Mucosa of descending colon (tissue), 3 donors: ENCODE data around the gene IER3. TPM values are rescaled to one million over a fixed set of nuclear protein-coding genes. Genes with fewer than 3 reads are reported as not detected.

ENCODE experiments used
- ATAC-seq: fragments of 200-7000 bp; cut with Tn5 transposase; one replicate; pipeline ENCODE4 v1.9.1; 2020; ENCODE audit warnings: mild to moderate bottlenecking, moderate library complexity
- DNase-seq, 3 donors: peaks; one replicate each; pipeline ENCODE4 v3.0.0-alpha.2; 2020
- H3K36me3 ChIP-seq: fragments of 200-600 bp; one replicate; pipeline ENCODE4 v1.8.0; 2021; ENCODE audit warnings: low read depth, mild to moderate bottlenecking
- H3K4me1 ChIP-seq: fragments of 200-600 bp; one replicate; pipeline ENCODE4 v1.8.0; 2021; ENCODE audit warnings: low read depth, mild to moderate bottlenecking
- H3K4me3 ChIP-seq: fragments of 200-600 bp; one replicate; pipeline ENCODE4 v1.8.0; 2021; ENCODE audit warnings: mild to moderate bottlenecking
- H3K9me3 ChIP-seq: fragments of 200-600 bp; one replicate; pipeline ENCODE4 v1.8.0; 2021; ENCODE audit warnings: mild to moderate bottlenecking
- CTCF ChIP-seq: fragments of 200-600 bp; IDR thresholded peaks from one replicate; pipeline ENCODE4 v1.8.0; 2022; ENCODE audit warnings: antibody characterized with exemption, mild to moderate bottlenecking
- intact Hi-C, 2 donors: fragments of 100-400 bp; cut with DNase I in 1 of 2; cut with micrococcal nuclease in 1 of 2; formaldehyde crosslinking; loops; one replicate each; pipeline versions ENCODE4 v1.11.0 to v1.11.1; 2022; cut with DNase I, micrococcal nuclease
- total RNA-seq, 3 donors: library from RNA; stranded (reverse); fragmentation: NEBNext Ultra II Directional in 2 of 3; extraction: Animal tissue kit (Norgen Biotek cat#: 25700) in 2 of 3; gene quantifications; one replicate each; pipeline versions ENCODE4 v1.2.1 to v1.2.4, GENCODE V29; 2021 to 2023
- donor health status: DM: no; HTN: no; CAD: no; lungs with moderate emphysema.
- donor health status: DM: no; HTN: no; CAD: no.
- donor health status: DM: no; HTN: yes; CAD: no.

IER3 gene
- total RNA-seq, 3 donors from 2014 or later, result 64.0 to 183 (median 67.6) TPM

- intact Hi-C loops, result no loop called here
- Histone ChIP-seq H3K36me3 (no peaks in the 10 kb centered on the region), H3K9me3 (no peaks in the 10 kb centered on the region), H3K4me1 (peaks cover 8% of the 10 kb centered on the region), H3K4me3 (no peak overlapping the region)
- DNase-seq, result no peak
- no peak for ATAC-seq
- TF ChIP-seq CTCF, result no peak
Measured at GRCh38 chr6:30732237-30732943, 12.0 kb downstream of the IER3 start.

DNA sequence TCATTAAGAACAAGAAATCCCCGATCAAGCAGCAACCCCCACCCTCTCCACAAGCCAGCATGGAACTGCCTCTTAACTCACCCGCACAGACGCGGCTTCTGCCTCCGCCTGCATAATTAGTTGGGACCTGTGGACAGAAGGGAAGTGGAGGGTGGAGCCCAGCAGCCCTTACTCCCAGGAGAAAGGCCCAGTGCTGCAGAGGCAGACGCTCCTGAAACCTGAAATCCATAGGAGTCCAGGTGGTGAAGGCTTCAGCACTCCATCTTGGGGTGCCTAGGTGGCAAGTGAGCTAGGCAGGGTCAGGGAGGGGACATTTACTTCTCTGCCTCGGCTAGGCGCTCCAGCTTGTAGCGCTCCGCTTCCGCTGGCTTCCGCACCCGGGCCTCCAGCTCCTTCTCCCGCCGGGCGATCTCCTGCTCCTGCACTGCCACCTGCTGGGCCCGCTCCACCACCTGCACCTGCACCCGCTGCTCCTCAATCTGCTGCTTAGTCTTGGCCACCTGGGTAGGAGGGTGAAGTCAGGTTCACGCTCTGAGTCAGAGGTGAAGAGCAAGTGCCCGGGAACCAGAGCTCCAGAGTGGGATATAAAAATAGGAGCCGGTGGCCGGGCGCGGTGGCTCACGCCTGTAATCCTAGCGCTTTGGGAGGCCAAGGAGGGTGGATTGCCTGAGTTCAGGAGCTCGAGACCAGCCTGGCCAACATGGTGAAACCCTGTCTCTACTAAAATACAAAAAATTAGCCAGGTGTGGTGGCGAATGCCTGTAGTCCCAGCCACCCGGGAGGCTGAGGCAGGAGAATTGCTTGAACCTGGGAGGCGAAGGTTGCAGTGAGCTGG lies 13.5 kb downstream of the IER3 start:
- peak; percentile 98 for ATAC-seq
- no peaks in the 10 kb centered on the region for H3K9me3 ChIP-seq
- H3K36me3 ChIP-seq, result no peaks in the 10 kb centered on the region
- no peaks in the 10 kb centered on the region for H3K4me1 ChIP-seq
- H3K4me3 ChIP-seq, result no peak overlapping the region
- intact Hi-C loops, result no loop called here
- TF ChIP-seq CTCF, result peak; percentile 80
- DNase-seq, result peak; percentile 88 to 91 (median 91)

DNA sequence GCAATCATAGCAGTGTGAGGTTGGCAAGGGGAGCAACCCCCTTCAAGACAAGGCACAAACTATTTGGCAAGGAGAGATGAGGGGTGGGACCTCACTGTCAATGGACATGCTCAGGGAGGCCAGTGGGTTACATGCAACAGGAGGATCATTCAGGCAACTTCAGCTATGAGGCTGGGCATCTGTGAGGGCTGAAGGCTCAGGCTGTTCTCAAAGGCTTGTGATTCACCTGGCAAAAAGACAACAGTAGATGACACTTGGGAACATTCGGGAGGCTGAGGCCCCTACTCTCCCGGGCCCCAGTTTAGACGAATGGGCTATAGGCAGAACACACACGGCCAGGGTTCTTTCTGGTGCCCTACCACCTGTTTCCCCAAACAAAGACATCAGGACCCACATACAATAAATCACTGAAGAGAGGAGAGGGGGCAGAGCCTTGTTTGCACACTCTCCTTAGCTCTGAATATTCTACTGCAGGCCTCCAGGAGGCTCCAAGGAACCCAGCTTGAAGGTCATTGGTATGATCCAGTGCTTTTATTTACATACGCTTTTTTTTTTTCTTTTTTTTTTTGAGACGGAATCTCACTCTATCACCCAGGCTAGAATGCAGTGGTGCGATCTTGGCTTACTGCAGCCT lies 16.3 kb downstream of the IER3 start:
- no peaks in the 10 kb centered on the region for H3K9me3 ChIP-seq
- intact Hi-C loops, result no loop called here
- DNase-seq, result no peak
- ATAC-seq, result no peak
- H3K4me3 ChIP-seq, result no peak overlapping the region
- H3K4me1 ChIP-seq, result no peaks in the 10 kb centered on the region
- TF ChIP-seq CTCF, result no peak
- H3K36me3 ChIP-seq, result peaks cover 4% of the 10 kb centered on the region

DNA sequence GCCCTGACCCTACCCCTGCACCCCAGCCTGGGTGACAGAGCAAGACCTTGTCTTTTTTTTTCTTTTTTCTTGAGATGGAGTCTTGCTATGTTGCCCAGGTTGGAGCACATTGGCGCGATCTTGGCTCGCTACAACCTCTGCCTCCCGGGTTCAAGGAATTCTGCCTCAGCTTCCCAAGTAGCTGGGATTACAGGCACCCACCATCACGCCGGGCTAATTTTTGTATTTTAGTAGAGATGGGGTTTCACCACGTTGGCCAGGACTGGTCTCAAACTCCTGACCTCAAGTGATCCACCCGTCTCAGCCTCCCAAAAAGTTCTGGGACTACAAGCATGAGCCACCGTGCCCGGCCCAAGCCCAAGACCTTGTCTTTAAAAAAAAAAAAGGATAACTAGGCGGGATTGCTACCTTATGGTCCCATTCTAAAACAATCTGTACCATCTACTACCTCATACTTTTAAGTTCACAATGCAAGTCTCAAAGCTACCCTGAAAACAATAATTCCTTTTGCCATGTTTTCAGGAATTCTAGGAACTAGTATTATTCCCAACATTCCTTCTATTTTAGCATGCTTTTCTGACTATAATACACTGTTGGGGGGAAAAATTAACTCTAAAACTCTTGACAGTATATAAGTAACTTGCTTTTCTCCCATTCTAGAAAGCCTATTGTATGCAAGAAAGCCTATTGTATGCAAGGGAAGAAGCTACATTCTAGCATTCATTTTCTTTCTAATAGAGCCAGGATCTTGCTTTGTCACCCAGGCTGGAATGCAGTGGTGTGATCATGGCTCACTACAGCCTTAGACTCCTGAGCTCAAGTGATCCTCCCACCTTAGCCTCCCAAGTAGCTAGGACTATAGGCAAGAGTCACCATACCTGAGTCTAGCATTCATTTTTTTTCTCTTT lies 17.6 kb downstream of the IER3 start:
- TF ChIP-seq CTCF, result no peak
- Histone ChIP-seq H3K4me3 (no peak overlapping the region), H3K36me3 (peaks cover 4% of the 10 kb centered on the region), H3K4me1 (peaks cover 8% of the 10 kb centered on the region), H3K9me3 (no peaks in the 10 kb centered on the region)
- ATAC-seq, result no peak
- DNase-seq, result no peak
- intact Hi-C loops, result no loop called here
